A549 (cell line): ENCODE measurements around the gene SSH2.

Experiments used
- BHLHE40 ChIP-seq: IDR thresholded peaks from 2 replicates; pipeline ENCODE4 v1.6.1; 2012; ENCODE audit warnings: low read depth, low read length, inconsistent platforms
- CHD4 ChIP-seq: fragments of 200-600 bp; sonication (generic); IDR thresholded peaks from 2 replicates; pipeline ENCODE4 v1.6.1; 2016; ENCODE audit warnings: antibody characterized with exemption, mild to moderate bottlenecking, borderline replicate concordance
- EP300 ChIP-seq, 2 experiments: fragments of >200 bp; sonication (Bioruptor Twin); formaldehyde crosslinking; IDR thresholded peaks; 2 replicates in 1 of 2; 3 replicates in 1 of 2; pipeline ENCODE4 v1.6.1; 2016 to 2017
- GATA3 ChIP-seq: IDR thresholded peaks from 2 replicates; pipeline ENCODE4 v1.6.1; 2012; ENCODE audit warnings: borderline replicate concordance
- MAX ChIP-seq: IDR thresholded peaks from 2 replicates; pipeline ENCODE4 v1.6.1; 2012
- MAZ ChIP-seq: fragments of 150-350 bp; IDR thresholded peaks from 2 replicates; pipeline ENCODE4 v1.6.1; 2014; ENCODE audit warnings: antibody characterized with exemption, low read depth, low read length, borderline replicate concordance
- PBX3 ChIP-seq: IDR thresholded peaks from 2 replicates; pipeline ENCODE4 v1.6.1; 2012
- POLR2A ChIP-seq: IDR thresholded peaks from 2 replicates; pipeline ENCODE4 v1.6.1; 2012; ENCODE audit warnings: mild to moderate bottlenecking, low read length
- RCOR1 ChIP-seq: fragments of 150-350 bp; IDR thresholded peaks from 2 replicates; pipeline ENCODE4 v1.6.1; 2014; ENCODE audit warnings: antibody characterized with exemption, low read length, low read depth
- REST ChIP-seq: fragments of 200-600 bp; sonication (generic); IDR thresholded peaks from 2 replicates; pipeline ENCODE4 v1.6.1; 2016; ENCODE audit warnings: antibody characterized with exemption, mild to moderate bottlenecking, moderate library complexity
- USF2 ChIP-seq: fragments of 450-650 bp; IDR thresholded peaks from 2 replicates; pipeline ENCODE4 v1.6.1; 2014; ENCODE audit warnings: antibody characterized with exemption
- TF ChIP-seq, protein P1 (sequence below): fragments of >200 bp; sonication (Bioruptor Twin); formaldehyde crosslinking; IDR thresholded peaks from 3 replicates; pipeline ENCODE4 v1.5.1; 2016
- TF ChIP-seq, protein P2 (sequence below): fragments of 250-450 bp; sonication (Bioruptor Pico); IDR thresholded peaks from 2 replicates; pipeline ENCODE4 v1.5.0; 2021; ENCODE audit warnings: mild to moderate bottlenecking, moderate library complexity, borderline replicate concordance

GRCh38 chr17:29857823-29858222, 72.2 kb downstream of the SSH2 start:
- TF ChIP-seq MAZ (no peak), POLR2A (no peak), PBX3 (no peak), BHLHE40 (no peak), REST (no peak), EP300 (IDR thresholded peaks at IDR 0.05) (no peak), USF2 (no peak), RCOR1 (no peak), GATA3 (no peak), MAX (no peak), CHD4 (no peak)
- TF ChIP-seq, protein P1, sequence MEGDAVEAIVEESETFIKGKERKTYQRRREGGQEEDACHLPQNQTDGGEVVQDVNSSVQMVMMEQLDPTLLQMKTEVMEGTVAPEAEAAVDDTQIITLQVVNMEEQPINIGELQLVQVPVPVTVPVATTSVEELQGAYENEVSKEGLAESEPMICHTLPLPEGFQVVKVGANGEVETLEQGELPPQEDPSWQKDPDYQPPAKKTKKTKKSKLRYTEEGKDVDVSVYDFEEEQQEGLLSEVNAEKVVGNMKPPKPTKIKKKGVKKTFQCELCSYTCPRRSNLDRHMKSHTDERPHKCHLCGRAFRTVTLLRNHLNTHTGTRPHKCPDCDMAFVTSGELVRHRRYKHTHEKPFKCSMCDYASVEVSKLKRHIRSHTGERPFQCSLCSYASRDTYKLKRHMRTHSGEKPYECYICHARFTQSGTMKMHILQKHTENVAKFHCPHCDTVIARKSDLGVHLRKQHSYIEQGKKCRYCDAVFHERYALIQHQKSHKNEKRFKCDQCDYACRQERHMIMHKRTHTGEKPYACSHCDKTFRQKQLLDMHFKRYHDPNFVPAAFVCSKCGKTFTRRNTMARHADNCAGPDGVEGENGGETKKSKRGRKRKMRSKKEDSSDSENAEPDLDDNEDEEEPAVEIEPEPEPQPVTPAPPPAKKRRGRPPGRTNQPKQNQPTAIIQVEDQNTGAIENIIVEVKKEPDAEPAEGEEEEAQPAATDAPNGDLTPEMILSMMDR = no peak
- TF ChIP-seq, protein P2, sequence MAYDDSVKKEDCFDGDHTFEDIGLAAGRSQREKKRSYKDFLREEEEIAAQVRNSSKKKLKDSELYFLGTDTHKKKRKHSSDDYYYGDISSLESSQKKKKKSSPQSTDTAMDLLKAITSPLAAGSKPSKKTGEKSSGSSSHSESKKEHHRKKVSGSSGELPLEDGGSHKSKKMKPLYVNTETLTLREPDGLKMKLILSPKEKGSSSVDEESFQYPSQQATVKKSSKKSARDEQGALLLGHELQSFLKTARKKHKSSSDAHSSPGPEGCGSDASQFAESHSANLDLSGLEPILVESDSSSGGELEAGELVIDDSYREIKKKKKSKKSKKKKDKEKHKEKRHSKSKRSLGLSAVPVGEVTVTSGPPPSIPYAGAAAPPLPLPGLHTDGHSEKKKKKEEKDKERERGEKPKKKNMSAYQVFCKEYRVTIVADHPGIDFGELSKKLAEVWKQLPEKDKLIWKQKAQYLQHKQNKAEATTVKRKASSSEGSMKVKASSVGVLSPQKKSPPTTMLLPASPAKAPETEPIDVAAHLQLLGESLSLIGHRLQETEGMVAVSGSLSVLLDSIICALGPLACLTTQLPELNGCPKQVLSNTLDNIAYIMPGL (CRISPR knock-in tag) = no peak
